ENCODE results near the gene BTNL2.
"Not testable (repeated sequence)": the region's sequence is repeated elsewhere in the genome, so short reads cannot be mapped to it uniquely, and the experiment has no call there.

BTNL2 gene

DNA sequence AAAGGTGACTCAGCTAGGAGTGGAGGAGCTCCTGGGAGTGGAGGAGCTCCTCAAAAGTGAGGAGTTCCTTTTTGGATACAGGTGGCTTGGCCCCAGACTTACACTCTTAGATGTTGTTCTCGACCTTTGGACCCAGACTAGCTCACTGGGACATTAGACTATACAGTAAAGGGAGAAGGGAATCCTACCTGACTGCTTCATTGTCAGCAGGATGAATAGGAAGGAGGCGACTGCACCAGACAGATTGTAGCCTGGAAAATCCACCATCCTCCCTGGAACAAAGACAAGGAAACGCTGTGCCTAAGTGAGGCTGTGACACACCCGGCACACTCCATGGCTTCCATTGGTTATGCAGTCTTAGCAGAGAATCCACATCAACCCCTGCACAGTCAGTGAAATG lies at the start of gene BTNL2:
Gene BTNL2, minus strand, starts transcription at position 325 of the 400 bp plus-strand sequence. Its CDS starts 58 bp downstream, at position 267.
- DNase-seq (ENCODE audit: low read depth in 2 of 2, low spot score in 1 of 2) = no peak

DNA sequence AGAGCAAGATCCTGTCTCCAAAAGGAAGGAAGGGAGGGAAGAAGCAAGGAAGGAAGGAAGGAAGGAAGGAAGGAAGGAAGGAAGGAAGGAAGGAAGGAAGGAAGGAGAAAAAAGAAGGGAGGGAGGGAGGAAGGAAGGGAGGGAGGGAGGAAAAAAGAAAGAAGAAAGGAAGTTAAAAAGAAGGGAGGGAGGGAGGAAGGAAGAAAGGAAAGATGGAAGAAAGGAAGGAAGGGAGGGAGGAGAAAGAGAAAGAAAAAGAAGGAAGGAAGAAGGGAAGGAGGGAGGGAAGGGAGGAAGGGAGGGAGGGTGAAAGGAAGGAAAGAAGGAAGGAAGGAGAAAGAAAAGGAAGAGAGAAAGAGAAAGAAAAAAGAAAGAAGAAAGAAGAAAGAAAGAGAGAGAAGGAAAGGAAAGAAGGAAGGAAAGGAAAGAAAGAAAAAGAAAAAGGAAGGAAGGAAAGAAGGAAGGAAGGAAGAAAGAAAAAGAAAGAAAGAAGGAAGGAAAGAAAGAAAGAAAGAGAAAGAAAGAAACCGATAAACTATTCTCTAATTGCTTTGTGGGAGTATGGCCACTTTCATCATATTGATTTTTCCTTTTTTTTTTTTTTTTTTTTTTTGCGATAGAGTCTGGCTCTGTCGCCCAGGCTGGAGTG lies 42.2 kb upstream of the BTNL2 start:
- DNase-seq (ENCODE audit: low read depth in 2 of 2, low spot score in 1 of 2) = no peak

DNA sequence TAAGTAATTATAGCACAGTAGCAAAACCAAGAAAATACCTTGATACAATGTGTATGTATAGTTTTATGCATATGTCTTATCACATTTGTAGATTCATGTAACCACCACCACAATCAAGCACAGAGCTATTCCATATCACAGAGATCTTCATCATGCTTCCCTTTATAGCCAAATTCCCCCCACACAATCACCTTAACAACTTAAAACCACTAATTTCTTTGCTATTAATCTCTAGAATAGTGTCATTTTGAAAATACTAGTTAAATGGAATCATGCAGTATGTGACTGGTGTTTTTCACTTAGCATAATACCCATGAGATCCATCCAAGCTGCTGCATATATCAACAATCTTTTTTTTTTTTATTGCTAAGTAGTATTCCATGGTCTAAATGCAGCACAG lies 41.0 kb upstream of the BTNL2 start:
- no peak for DNase-seq (ENCODE audit: low read depth in 2 of 2, low spot score in 1 of 2)

DNA sequence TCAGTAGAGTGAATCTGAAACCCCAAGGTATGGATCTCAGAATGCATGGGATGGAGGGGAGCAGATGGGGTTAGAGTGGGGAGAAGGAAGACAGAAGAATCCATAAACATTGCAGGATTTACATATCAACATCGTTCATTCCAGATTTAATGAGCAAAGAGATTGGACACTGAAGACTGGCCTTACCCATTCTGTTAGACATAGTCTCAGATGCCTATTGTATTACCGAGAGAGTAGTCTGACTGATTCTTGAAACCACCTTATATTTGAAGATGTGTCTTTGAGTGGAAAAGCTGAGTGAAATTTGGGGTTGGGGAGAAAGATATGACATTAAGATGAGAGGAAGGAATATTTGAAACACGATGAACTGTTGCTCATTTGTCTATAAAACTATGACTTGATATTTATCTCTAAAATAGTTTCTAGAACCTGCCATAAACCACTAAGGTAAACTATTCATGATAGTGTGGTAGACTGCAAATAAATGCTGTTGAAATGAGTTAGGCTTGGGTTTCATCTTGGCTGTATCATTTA lies 38.4 kb upstream of the BTNL2 start:
- no peak for DNase-seq (ENCODE audit: low read depth in 2 of 2, low spot score in 1 of 2)

DNA sequence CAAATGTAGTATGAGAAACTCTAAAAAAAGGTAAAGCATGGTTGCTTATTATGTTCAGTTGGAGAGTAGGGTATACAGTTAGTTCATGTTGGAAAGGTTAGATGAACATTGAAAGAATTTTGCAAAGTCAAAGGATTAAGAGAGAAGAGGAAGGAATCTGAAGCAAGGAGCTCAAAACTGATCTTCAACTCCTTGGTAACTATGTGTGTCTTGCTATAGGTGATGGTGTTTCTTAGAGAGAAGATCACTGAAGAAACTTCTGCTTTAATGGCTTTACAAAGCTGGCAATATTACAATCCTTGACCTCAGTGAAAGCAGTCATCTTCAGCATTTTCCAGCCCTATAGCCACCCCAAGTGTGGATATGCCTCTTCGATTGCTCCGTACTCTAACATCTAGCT lies 37.5 kb upstream of the BTNL2 start:
- no peak for DNase-seq (ENCODE audit: low read depth in 2 of 2, low spot score in 1 of 2)

DNA sequence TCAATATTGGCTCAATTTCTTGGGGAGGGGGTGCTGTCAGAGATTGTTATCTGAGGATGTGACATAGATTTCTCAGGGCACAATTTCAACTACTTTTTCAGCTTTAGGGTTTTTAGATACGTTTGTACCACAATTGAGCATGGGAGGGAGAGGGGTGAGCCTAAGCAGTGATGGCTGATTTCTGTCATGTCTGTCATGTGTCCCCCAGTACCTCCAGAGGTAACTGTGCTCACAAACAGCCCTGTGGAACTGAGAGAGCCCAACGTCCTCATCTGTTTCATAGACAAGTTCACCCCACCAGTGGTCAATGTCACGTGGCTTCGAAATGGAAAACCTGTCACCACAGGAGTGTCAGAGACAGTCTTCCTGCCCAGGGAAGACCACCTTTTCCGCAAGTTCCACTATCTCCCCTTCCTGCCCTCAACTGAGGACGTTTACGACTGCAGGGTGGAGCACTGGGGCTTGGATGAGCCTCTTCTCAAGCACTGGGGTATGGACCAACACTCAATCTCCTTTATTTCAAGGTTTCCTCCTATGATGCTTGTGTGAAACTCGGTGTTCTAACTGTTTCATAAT lies 36.1 kb upstream of the BTNL2 start:
- no peak for DNase-seq (ENCODE audit: low read depth in 2 of 2, low spot score in 1 of 2)

- DNase-seq (ENCODE audit: low read depth in 2 of 2, low spot score in 1 of 2) = no peak
Observed at GRCh38 chr6:32442243-32442667, 35.3 kb upstream of the BTNL2 start.

DNA sequence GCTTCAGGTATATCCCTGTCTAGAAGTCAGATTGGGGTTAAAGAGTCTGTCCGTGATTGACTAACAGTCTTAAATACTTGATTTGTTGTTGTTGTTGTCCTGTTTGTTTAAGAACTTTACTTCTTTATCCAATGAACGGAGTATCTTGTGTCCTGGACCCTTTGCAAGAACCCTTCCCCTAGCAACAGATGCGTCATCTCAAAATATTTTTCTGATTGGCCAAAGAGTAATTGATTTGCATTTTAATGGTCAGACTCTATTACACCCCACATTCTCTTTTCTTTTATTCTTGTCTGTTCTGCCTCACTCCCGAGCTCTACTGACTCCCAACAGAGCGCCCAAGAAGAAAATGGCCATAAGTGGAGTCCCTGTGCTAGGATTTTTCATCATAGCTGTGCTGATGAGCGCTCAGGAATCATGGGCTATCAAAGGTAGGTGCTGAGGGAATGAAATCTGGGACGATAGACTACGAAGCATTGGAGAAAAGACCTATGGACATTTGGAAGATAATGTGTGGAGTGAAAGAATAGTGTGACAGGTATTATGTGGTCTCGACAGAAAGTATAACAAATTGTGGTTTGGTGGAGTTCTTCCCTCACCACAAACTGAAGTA lies 32.7 kb upstream of the BTNL2 start, which contains the start of gene HLA-DRA:
Gene HLA-DRA, plus strand, starts transcription at position 286 of the 613 bp plus-strand sequence. Its CDS starts 64 bp downstream, at position 350.
- no peak for DNase-seq (ENCODE audit: low read depth in 2 of 2, low spot score in 1 of 2)

GRCh38 chr6:32439139-32439538 lies 32.2 kb upstream of the BTNL2 start:
- DNase-seq (ENCODE audit: low read depth in 2 of 2, low spot score in 1 of 2) = no peak

GRCh38 chr6:32436995-32437836 lies 30.2 kb upstream of the BTNL2 start:
- DNase-seq (ENCODE audit: low read depth in 2 of 2, low spot score in 1 of 2) = no peak

DNA sequence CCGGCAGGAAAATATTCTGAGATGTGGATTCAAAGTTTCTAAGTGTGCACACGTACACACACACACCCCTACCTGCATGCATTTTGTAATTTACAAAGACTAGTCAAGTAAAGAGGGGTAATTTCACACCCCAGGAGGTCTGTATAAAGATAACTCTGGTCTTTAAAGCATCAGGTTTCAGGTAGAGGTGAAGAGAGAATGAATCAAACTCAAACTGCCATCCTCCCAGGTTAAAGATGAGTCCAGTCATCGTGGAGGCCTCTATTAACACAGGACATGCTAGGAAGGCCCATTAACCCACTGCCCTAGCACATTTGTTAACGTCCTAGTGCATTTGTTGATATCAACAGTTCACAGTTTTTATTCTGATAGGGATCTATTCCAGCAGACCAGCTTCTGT lies 29.2 kb upstream of the BTNL2 start:
- DNase-seq (ENCODE audit: low read depth in 2 of 2, low spot score in 1 of 2) = no peak

DNA sequence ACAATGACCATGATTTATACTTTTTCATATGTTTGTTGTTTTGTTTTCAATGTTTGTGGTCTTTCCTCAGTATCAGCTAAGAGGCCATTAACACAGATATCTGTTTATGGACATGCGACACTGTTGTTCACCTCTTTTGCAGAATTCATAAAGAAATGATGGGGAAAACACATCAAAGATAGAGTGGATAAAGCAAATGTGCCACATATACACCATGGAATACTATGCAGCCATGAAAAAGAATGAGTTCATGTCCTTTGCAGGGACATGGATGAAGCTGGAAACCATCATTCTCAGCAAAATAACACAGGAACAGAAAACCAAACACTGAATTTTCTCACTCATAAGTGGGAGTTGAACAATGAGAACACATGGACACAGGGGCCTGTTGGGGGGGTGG lies 27.0 kb upstream of the BTNL2 start:
- DNase-seq (ENCODE audit: low read depth in 2 of 2, low spot score in 1 of 2) = not testable (repeated sequence)

- DNase-seq (ENCODE audit: low read depth in 2 of 2, low spot score in 1 of 2) = no peak
Observed at GRCh38 chr6:32432050-32432450, 25.1 kb upstream of the BTNL2 start.

DNA sequence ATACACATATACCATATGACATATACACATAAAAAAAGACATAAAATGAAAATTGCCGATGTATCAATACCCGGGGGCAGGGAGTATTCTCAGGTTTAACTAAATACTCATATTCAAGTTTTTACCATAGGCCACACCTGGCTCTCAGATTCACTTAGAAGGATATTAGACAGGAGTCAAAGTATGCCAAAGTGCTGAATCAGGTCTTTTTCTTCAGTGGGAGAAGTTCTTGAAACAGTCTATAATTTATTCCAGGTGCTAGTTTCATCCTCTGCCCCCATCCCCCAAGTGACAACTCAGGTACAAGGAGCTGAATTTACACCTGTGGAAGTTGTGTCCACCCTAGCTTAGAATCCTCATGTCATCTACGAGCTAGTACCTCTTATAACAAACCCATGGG lies 24.2 kb upstream of the BTNL2 start:
- DNase-seq (ENCODE audit: low read depth in 2 of 2, low spot score in 1 of 2) = no peak

- no peak for DNase-seq (ENCODE audit: low read depth in 2 of 2, low spot score in 1 of 2)
Observed at GRCh38 chr6:32430179-32430578, 23.2 kb upstream of the BTNL2 start.

DNA sequence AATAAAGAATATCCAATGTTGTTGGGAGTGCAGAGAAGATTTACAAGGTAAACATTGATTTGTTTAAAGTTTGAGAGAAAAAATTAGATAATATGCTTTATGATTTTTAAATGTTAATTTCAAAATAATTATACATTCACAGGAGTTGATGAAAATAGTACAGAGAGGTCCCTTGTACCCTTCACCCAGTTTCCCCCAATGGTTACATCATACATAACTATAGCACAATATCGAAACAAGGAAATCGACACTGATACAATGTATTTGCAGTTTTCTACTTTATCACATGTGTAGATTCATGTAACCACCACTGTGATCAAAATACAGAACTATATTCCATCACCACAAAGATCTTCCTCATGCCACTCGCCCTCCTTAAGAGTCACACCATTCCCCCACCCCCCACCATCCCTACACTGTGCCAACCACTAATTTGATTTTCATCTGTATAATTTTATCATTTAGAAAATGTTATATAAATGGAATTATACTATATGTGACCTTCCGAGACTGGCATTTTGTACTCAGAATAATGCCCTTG lies 21.0 kb upstream of the BTNL2 start:
- no peak for DNase-seq (ENCODE audit: low read depth in 2 of 2, low spot score in 1 of 2)

DNA sequence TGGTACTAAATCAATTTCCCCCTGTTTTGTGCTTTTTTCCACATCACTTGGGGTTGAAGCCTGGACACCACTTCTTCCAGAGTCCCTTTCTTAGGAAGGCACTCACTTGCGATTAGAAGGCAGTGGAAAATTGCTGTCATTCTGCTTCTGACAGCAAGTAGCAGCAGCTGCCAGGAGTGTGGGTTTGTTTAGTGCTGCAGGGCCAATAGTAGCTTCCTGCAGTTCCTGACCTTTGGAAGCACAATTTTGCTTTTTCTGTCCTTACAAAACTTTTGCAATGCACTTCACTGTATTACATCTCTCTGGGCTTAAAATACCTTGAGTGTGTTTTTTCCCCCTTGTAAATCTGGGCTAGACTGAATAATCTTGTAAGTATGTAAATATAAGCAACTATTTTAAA lies 20.2 kb upstream of the BTNL2 start:
- DNase-seq (ENCODE audit: low read depth in 2 of 2, low spot score in 1 of 2) = no peak

GRCh38 chr6:32426338-32426737 lies 19.4 kb upstream of the BTNL2 start:
- no peak for DNase-seq (ENCODE audit: low read depth in 2 of 2, low spot score in 1 of 2)

DNA sequence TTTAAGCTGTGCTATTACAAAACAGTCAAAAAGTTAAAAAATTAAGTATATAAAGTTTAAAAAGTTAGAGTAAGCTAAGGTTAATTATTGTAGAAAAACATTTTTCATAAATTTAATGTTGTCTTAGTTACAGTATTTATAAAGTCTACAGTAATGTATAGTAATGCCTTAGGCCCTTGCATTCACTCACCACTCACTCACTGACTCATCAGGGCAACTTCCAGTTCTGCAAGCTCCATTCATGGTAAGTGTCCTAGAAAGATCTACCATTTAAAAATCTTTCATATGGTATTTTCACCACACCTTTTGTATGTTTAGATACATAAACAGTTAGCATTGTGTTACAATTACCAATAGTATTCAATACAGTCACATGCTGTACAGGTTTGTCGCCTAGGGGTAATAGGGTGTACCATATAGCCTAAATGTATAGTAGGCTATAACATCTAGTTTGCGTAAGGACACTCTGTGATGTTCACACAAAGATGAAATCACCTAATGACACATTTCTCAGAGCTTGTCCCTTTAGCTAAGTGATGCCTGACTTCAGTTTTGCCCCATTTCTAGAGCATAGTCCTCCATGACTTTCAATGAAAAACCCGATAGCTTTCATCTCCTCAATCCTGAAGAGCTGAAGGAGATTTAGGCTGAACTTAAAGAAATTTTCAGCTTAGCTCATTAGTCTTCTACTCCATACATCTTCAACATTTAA lies 17.8 kb upstream of the BTNL2 start:
- no peak for DNase-seq (ENCODE audit: low read depth in 2 of 2, low spot score in 1 of 2)

- no peak for DNase-seq (ENCODE audit: low read depth in 2 of 2, low spot score in 1 of 2)
Observed at GRCh38 chr6:32416036-32416435, 9.1 kb upstream of the BTNL2 start.

All from stimulated activated CD8-positive, alpha-beta memory T cell treated with anti-CD3 and anti-CD28 coated beads, Interleukin-4, amount 100 ng/mL, for 1 hour (primary cell).